GM23338 (cell line): Measurements from ENCODE around the gene S100A8.

Source experiments
- CREB1 ChIP-seq: fragments of 250-450 bp; sonication (Bioruptor Pico); IDR thresholded peaks from 2 replicates; pipeline ENCODE4 v1.5.0; 2020; ENCODE audit warnings: low read depth, mild to moderate bottlenecking, moderate library complexity
- CTCF ChIP-seq, 2 experiments: fragments of 200-600 bp in 1 of 2; sonication (generic) in 1 of 2; conservative IDR thresholded peaks; 2 replicates each; pipeline versions ENCODE4 v1.5.1 to v1.6.1; 2016 to 2017; ENCODE audit warnings: antibody characterized with exemption in 2 of 2, low read depth in 2 of 2, mild to moderate bottlenecking in 2 of 2, moderate library complexity in 1 of 2
- EZH2phosphoT487 ChIP-seq: fragments of 200-600 bp; sonication (generic); IDR thresholded peaks from one replicate; pipeline ENCODE4 v1.8.1; 2018; ENCODE audit warnings: antibody characterized with exemption; ENCODE audit not compliant: unreplicated experiment
- POLR2AphosphoS5 ChIP-seq: IDR thresholded peaks from 2 replicates; pipeline ENCODE4 v1.6.1; 2016; ENCODE audit warnings: antibody characterized with exemption, low read depth
- ZNF114 ChIP-seq: fragments of 250-450 bp; sonication (Bioruptor Pico); IDR thresholded peaks from 2 replicates; pipeline ENCODE4 v1.5.0; 2020; ENCODE audit warnings: mild to moderate bottlenecking, moderate library complexity

- TF ChIP-seq POLR2AphosphoS5 (no peak), CTCF (conservative IDR thresholded peaks at IDR 0.05; ENCODE audit: low read depth in 2 of 2) (no peak), ZNF114 (CRISPR knock-in tag) (no peak), CREB1 (CRISPR knock-in tag) (no peak), EZH2phosphoT487 (no peak)
Observed at GRCh38 chr1:153420306-153420705, 29.4 kb upstream of the S100A8 start.
